ENCODE data around the gene CALR.
A peak's percentile ranks its signal among the peaks of the same experiment; 100 is the strongest.
"Not testable (repeated sequence)": the region's sequence is repeated elsewhere in the genome, so short reads cannot be mapped to it uniquely, and the experiment has no call there.

Gene CALR

GRCh38 chr19:12970070-12970820 lies 31.8 kb downstream of the CALR start:
- H3K27ac ChIP-seq = no peak overlapping the region
- TF ChIP-seq ZFX (IDR thresholded peaks at IDR 0.05) = no peak
- TF ChIP-seq, protein P1, sequence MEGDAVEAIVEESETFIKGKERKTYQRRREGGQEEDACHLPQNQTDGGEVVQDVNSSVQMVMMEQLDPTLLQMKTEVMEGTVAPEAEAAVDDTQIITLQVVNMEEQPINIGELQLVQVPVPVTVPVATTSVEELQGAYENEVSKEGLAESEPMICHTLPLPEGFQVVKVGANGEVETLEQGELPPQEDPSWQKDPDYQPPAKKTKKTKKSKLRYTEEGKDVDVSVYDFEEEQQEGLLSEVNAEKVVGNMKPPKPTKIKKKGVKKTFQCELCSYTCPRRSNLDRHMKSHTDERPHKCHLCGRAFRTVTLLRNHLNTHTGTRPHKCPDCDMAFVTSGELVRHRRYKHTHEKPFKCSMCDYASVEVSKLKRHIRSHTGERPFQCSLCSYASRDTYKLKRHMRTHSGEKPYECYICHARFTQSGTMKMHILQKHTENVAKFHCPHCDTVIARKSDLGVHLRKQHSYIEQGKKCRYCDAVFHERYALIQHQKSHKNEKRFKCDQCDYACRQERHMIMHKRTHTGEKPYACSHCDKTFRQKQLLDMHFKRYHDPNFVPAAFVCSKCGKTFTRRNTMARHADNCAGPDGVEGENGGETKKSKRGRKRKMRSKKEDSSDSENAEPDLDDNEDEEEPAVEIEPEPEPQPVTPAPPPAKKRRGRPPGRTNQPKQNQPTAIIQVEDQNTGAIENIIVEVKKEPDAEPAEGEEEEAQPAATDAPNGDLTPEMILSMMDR (conservative IDR thresholded peaks at IDR 0.05) = no peak

GRCh38 chr19:12973236-12973635 lies 34.8 kb downstream of the CALR start:
- H3K27ac ChIP-seq = no peak overlapping the region
- no peak for TF ChIP-seq ZFX (IDR thresholded peaks at IDR 0.05)
- TF ChIP-seq, protein P1 (conservative IDR thresholded peaks at IDR 0.05) = no peak

- no peak for TF ChIP-seq ZFX (IDR thresholded peaks at IDR 0.05)
- TF ChIP-seq, protein P1 (conservative IDR thresholded peaks at IDR 0.05) = no peak
- no peak overlapping the region for H3K27ac ChIP-seq
Observed at GRCh38 chr19:12974301-12975220, 36.2 kb downstream of the CALR start.

DNA sequence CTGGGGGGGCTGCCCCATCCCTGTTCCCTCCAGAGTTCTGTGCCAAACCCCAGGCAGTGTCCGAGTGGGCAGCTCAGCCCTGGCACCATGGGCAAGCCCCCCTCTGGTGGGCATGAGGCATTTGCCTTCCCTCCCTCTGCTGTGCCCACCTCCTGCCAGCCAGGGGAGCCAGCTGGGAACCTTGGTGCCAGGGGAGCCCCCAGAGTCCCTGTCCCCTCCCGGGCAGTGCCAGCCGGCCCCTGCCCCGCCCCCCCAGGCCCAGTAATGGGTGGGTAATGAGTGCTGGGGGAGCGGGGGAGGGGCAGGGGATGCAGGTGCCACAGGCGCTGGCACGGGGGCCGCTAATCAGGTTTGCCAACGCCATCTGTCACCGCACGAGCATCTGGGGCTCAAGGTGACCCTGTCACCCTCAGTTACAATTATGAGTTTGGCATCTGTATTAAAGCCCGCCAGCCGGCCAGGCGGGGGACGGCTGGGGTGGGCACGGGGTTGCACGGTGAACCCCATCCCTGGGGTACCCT lies 36.9 kb downstream of the CALR start:
- TF ChIP-seq, protein P1 (conservative IDR thresholded peaks at IDR 0.05) = no peak
- no peak for TF ChIP-seq ZFX (IDR thresholded peaks at IDR 0.05)
- H3K27ac ChIP-seq = no peak overlapping the region

DNA sequence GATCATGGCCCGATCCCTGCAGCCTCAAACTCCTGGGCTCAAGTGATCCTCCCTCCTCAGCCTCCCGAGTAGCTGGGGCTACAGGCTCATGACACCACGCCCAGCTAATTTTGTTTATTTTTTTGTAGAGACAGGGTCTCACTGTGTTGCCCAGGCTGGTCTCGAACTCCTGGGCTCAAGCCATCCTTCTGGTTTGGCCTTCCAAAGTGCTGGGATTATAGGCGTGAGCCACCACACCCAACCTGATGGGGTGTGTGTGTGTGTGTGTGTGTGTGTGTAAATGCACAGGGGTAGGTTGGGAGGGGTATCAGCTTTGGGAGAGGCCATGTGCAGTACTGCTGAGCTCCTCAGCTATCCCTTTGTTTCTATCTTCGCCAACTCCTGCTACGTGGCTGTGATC lies 37.7 kb downstream of the CALR start:
- not testable (repeated sequence) for H3K27ac ChIP-seq

DNA sequence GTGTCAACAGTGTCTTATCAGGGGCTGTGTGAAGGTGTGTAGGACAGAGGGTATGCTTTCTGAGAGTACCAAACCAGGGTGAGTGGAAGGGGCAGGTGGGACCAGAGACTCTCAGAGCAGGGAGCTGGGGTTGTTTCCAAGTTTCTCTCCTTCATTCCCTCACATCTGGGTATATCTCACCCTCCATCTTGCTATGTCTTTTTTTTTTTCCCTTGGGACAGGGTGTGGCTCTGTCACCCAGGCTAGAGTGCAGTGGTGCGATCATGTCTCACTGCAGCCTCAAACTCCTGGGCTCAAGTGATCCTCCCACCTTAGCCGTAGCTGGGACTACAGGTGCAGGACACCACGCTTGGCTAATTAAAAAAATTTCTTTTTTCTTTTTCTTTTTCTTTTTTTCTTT lies 41.6 kb downstream of the CALR start:
- TF ChIP-seq, protein P1 (conservative IDR thresholded peaks at IDR 0.05) = no peak
- TF ChIP-seq ZFX (IDR thresholded peaks at IDR 0.05) = no peak
- H3K27ac ChIP-seq = no peak overlapping the region

DNA sequence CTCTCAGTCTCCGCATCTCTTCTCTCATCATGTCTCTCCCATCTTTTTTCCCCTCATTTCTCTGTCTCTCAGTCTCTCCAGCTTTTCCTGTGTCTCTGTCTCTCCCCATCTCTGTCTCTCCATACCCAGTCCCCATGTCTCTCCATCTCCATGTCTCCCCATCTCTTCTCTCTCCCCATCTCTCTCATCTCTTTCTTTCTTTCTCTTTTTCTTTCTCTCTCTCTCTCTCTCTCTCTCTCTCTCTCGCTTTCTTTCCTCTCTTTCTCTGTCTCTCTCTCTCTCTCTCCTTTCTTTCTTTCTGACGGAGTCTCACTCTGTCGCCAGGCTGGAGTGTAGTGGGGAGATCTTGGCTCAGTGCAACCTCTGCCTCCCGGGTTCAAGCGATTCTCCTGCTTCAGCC lies 44.2 kb downstream of the CALR start:
- no peak for TF ChIP-seq ZFX (IDR thresholded peaks at IDR 0.05)
- TF ChIP-seq, protein P1 (conservative IDR thresholded peaks at IDR 0.05) = no peak
- H3K27ac ChIP-seq = peak overlapping the region; percentile 36; the same call in 1 of the 2 replicates

All from C4-2B (cell line).